Adipose tissue (tissue), 3 donors: ENCODE data around the gene PFN1. TPM values are rescaled to one million over a fixed set of nuclear protein-coding genes. Genes with fewer than 3 reads are reported as not detected.

Experiments
- polyA plus RNA-seq, 3 donors: library from polyadenylated mRNA; stranded (reverse); fragments of 200-250 nt; gene quantifications; one replicate each; pipeline ENCODE4 v1.2.3, GENCODE V29; 2013
- donor health status: healthy with polysubstance abuse.
- donor health status: Bipolar disorder and iron deficiency.
- donor health status: healthy.

Gene PFN1
- polyA plus RNA-seq, 3 donors, result 270 to 1,173 (median 475) TPM

Other genes starting within 250 kb of the PFN1 start
- 10 to 100 TPM; 13.3 to 29.1 (median 18.7) TPM for gene PELP1, start 244.4 kb downstream of the PFN1 start, polyA plus RNA-seq
- 10 to 100 TPM in 2 of 3 donors, 1 to 10 TPM in 1; 6.6 to 72.4 (median 43.6) TPM for gene ARRB2, start 237.9 kb downstream of the PFN1 start, polyA plus RNA-seq
- 10 to 100 TPM; 19.2 to 36.9 (median 23.2) TPM for gene MED11, start 217.1 kb downstream of the PFN1 start, polyA plus RNA-seq
- under 1 TPM; 0.33 to 0.90 (median 0.56) TPM for gene ZMYND15, start 208.7 kb downstream of the PFN1 start, polyA plus RNA-seq
- 10 to 100 TPM in 2 of 3 donors, 1 to 10 TPM in 1; 6.6 to 13.3 (median 12.1) TPM for gene CXCL16, start 208.6 kb downstream of the PFN1 start, polyA plus RNA-seq
- under 1 TPM in 2 of 3 donors, not detected in 1; 0.12 to 0.85 TPM for gene TM4SF5, start 176.6 kb downstream of the PFN1 start, polyA plus RNA-seq
- 1 to 10 TPM in 2 of 3 donors, under 1 TPM in 1; 0.48 to 4.7 (median 2.1) TPM for gene VMO1, start 162.2 kb downstream of the PFN1 start, polyA plus RNA-seq
- gene GLTPD2, start 159.6 kb downstream of the PFN1 start, polyA plus RNA-seq, result under 1 TPM in 1 of 3 donors, not detected in 2; 0.12 TPM
- 100 to 1,000 TPM in 2 of 3 donors, 10 to 100 TPM in 1; 81.5 to 182 (median 181) TPM for gene PSMB6, start 152.4 kb downstream of the PFN1 start, polyA plus RNA-seq
- gene PLD2, start 141.4 kb downstream of the PFN1 start, polyA plus RNA-seq, result 10 to 100 TPM; 14.4 to 32.1 (median 16.0) TPM
- 10 to 100 TPM; 25.8 to 52.9 (median 30.0) TPM for gene MINK1, start 115.2 kb downstream of the PFN1 start, polyA plus RNA-seq
- gene C17orf107, start 49.0 kb downstream of the PFN1 start, polyA plus RNA-seq, result 1 to 10 TPM; 1.4 to 2.9 (median 2.6) TPM
- gene CHRNE, start 45.4 kb downstream of the PFN1 start, polyA plus RNA-seq, result 1 to 10 TPM; 1.2 to 3.1 (median 1.8) TPM
- gene GP1BA, start 16.3 kb downstream of the PFN1 start, polyA plus RNA-seq, result under 1 TPM in 2 of 3 donors, not detected in 1; 0.04 to 0.05 TPM
- 10 to 100 TPM; 25.6 to 68.6 (median 49.6) TPM for gene SLC25A11, start 8.5 kb downstream of the PFN1 start, polyA plus RNA-seq
- gene RNF167, start 8.3 kb downstream of the PFN1 start, polyA plus RNA-seq, result 100 to 1,000 TPM in 1 of 3 donors, 10 to 100 TPM in 2; 60.2 to 111 (median 79.2) TPM
- gene ENO3, start 2.6 kb upstream of the PFN1 start, polyA plus RNA-seq, result 10 to 100 TPM in 1 of 3 donors, 1 to 10 TPM in 2; 5.1 to 13.5 (median 6.4) TPM
- gene SPAG7, start 19.3 kb upstream of the PFN1 start, polyA plus RNA-seq, result 10 to 100 TPM; 34.0 to 73.9 (median 73.1) TPM
- 10 to 100 TPM; 23.2 to 78.6 (median 60.5) TPM for gene CAMTA2, start 39.1 kb upstream of the PFN1 start, polyA plus RNA-seq
- 1 to 10 TPM in 2 of 3 donors, under 1 TPM in 1; 0.47 to 1.6 (median 1.1) TPM for gene INCA1, start 49.0 kb upstream of the PFN1 start, polyA plus RNA-seq
- 100 to 1,000 TPM in 1 of 3 donors, 10 to 100 TPM in 2; 36.0 to 113 (median 78.9) TPM for gene KIF1C, start 49.4 kb upstream of the PFN1 start, polyA plus RNA-seq
- gene SLC52A1, start 86.9 kb upstream of the PFN1 start, polyA plus RNA-seq, result not detected
- 1 to 10 TPM; 1.0 to 2.1 (median 1.8) TPM for gene ZFP3, start 129.9 kb upstream of the PFN1 start, polyA plus RNA-seq
- 1 to 10 TPM; 3.6 to 4.3 (median 4.1) TPM for gene ZNF232, start 163.3 kb upstream of the PFN1 start, polyA plus RNA-seq
- gene USP6, start 167.5 kb upstream of the PFN1 start, polyA plus RNA-seq, result under 1 TPM; 0.03 to 0.11 (median 0.03) TPM
- gene ZNF594, start 243.3 kb upstream of the PFN1 start, polyA plus RNA-seq, result 1 to 10 TPM; 1.2 to 1.5 (median 1.3) TPM